ENCODE results near the gene SNX25.
"Not testable (repeated sequence)": the region's sequence is repeated elsewhere in the genome, so short reads cannot be mapped to it uniquely, and the experiment has no call there.

Gene SNX25

DNA sequence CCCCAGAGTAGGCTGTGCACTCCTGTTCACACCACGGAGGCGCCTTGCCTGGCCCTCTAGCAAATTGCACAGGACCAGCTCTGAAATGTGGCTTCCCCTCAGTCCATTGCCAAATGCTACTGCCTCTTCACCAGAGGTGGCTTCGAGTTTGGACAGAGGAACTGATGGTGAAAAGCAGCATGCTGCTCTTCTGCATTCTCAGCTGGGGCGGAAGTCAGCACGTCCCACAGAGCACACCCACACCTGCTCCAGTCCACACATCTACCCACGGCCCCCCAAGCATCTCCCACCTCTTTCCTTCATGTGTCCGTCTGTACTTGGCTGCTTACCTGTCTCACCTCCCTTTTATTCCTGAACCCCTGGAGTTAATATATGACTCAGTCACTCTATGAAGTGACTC is 142.8 kb downstream of the SNX25 start:
- no peak for DNase-seq

- no peak for DNase-seq
Observed at GRCh38 chr4:185352741-185353140, 143.3 kb downstream of the SNX25 start.

GRCh38 chr4:185357211-185357610 is 147.8 kb downstream of the SNX25 start:
- no peak for DNase-seq

- no peak for DNase-seq
Observed at GRCh38 chr4:185357733-185358440, 148.5 kb downstream of the SNX25 start.

DNA sequence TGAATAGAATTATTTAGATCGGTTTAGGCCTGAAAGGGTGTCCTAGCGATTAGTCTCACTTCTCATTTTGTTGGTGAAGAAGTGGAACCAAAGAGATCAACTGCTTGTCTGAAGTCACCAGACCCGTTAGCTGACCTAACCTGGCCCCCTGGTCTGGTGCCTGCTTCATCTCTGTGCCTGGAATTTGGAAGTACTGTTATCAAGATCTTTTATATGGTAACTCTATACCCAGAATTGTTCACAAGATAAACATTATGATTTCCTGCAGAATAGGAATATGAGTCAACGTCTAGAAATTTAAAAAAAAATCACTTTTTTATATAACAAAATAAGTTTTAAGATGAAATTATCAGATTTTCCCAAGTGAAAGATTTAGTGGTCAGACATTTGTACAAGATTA is 149.1 kb downstream of the SNX25 start:
- DNase-seq = no peak

DNA sequence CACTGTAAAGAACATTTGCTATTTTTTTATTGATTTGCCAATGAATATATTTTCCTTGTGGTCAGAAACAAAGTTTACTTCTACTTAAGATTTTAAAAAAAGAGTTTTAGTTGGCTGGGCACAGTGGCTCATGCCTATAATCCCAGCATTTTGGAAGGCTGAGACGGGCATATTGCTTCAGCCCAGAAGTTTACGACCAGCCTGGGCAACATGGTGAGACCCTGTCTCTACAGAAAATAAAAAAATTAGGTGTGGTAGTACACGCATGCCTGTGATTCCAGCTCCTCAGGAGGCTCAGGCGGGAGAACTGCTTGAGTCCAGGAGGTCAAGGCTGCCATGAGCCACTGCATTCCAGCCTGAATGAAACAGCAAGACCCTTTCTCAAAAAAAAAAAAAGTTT is 149.6 kb downstream of the SNX25 start:
- DNase-seq = no peak

GRCh38 chr4:185359767-185360446 is 150.5 kb downstream of the SNX25 start:
- no peak for DNase-seq

GRCh38 chr4:185361872-185362271 is 152.5 kb downstream of the SNX25 start:
- no peak for DNase-seq

- not testable (repeated sequence) for DNase-seq
Observed at GRCh38 chr4:185362570-185362969, 153.2 kb downstream of the SNX25 start.

DNA sequence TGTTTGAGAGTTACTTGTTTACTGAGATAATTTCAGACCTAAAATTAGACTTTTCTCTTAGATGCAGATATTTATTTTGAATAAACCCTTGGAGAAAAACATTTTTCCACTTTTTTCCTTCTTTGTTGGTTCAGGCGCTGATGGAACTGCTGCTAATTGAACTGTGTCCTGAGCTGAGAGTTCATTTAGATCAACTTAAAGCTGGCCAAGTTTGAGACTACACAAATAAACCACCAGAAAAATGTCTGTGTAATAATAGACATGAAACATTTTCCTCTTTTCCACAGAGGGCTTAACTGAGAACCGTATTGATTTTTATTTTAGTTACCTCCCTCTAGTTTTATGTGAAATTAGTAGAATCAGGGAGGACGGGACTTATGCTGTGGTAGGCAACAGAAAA is 153.9 kb downstream of the SNX25 start:
- no peak for DNase-seq

DNA sequence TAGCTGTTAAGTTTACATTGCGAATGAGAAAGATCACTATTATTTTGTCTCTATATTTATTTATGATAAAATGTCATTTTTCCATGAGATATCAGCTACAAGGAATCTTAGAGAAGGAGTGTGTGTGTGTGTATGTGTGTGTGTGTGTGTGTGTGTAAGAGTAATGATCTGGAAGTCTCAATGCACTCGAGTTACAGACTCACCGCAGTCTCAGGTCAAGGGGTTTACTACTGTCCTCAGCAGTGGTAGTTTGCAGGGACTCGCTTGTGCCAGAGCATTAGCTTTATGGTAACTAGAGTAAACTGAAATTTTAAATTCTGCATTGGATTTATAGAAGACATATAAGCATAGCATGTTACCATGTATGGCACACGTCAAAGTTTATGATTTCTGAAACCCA is 155.5 kb downstream of the SNX25 start:
- no peak for DNase-seq

GRCh38 chr4:185369731-185370130 is 160.3 kb downstream of the SNX25 start:
- DNase-seq = no peak

DNA sequence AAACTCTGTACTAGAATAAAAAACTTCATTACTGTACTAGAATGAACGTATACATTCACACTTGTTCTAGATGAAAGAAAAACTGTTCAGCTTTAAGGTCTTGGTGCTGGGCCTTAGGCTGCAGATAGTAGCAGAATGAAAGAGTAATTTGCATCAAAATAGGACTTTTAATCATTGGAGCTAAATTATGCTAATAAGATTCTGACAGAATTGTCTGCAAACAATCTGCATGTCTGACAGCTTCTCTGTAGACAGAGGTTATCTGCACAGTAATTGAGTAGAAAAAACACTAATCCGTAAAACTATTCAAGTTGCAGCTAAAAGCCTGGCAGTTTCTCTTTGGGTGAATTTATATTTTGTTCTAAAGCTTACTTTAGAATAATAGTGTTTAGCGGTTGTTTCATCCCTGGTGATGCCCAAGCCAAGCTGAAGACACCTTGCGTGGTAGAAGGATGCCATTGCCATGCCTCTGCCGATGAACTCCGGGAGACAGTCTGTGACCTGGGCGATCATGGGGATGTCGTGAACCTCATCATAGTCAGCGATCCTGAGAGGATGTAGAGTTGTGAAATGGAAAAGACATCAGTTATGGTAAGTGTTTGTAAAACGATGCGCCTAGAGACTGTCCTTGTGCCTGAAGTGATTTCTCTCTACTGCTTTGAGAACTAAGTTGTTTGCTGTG is 161.0 kb downstream of the SNX25 start:
- DNase-seq = no peak

DNA sequence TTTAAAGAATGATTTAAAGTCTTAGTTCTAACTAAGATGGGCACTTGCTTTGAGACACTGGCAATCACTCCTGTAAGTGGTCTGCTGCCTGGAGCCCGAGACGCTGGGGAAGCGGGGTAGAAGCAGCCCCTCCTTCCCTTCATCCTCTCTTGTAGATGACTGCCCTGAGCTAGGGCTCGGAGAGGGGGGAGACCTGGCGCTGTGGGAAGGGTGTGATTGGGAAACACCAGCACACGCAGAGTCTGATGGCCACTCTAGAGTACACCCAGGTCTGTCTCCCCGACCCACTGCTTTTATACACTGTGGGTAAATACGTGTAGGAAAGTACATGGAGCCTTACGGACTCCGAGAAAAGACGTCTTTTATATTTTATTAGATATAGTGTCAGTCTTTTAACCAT is 162.3 kb downstream of the SNX25 start:
- DNase-seq = no peak

DNA sequence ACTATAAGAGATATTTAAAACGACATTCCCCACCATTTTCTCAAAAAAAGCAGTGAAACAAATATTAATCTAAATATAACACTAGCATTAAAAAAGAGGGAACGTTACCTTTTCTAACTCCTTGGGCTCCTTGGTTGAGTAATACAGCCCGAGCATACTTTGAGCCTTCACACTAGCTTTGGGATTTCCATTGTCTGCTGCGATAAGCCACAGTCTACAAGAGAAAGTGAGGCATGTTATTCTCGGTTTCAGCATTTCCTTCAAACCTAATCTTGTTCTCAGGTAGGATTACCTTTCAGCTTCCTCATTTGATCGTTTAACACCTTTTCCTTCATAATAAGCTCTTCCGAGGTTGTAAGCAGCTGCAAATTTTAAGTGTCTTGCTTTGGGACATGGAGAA is 164.6 kb downstream of the SNX25 start:
- DNase-seq = no peak

GRCh38 chr4:185374573-185374972 is 165.2 kb downstream of the SNX25 start:
- DNase-seq = no peak

- DNase-seq = no peak
Observed at GRCh38 chr4:185378264-185378663, 168.9 kb downstream of the SNX25 start.

DNA sequence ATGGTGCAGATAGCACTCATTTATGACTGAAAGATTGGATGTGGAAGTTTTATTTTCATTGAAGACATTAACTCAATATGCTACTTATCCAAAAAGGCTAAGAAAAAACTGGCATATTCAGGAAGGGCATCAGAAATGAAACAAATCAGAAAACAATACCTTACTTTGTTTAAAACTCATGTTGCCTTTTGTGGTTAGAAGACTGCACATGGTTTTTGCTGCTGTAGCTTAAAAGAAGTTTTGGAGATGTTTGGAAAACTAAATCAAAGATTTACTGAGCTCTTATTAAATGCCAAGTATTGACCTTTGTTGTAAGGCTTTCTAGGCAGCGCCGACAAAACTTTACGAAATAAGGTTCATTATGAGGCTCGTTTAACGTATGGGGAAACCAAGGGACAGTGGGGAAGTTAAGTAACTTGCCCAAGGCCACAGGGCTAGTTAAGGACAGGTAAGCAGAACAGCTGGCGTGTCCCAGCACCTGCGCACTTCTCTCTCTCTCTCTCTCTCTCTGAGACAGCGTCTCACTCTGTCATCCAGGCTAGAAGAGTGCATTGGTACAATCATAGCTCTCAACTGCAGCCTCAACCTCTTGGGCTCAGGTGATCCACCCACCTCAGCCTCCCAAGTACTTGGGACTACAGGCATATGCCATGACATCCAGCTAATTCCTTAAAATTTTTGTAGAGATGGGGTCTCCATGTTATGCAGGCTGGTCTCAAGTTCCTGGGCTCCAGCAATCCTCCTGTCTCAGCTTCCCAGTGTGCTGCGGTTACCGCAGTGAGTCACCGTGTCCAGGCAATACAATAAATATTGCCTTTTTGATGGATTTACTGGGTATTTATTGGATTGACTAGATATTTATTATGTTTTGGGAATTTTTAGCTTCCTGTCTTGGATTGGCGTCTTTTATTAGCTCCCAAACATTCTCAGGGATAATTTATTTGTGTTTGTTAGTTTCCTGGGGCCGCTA is 170.2 kb downstream of the SNX25 start:
- DNase-seq = no peak

- no peak for DNase-seq
Observed at GRCh38 chr4:185380320-185380719, 170.9 kb downstream of the SNX25 start.

DNA sequence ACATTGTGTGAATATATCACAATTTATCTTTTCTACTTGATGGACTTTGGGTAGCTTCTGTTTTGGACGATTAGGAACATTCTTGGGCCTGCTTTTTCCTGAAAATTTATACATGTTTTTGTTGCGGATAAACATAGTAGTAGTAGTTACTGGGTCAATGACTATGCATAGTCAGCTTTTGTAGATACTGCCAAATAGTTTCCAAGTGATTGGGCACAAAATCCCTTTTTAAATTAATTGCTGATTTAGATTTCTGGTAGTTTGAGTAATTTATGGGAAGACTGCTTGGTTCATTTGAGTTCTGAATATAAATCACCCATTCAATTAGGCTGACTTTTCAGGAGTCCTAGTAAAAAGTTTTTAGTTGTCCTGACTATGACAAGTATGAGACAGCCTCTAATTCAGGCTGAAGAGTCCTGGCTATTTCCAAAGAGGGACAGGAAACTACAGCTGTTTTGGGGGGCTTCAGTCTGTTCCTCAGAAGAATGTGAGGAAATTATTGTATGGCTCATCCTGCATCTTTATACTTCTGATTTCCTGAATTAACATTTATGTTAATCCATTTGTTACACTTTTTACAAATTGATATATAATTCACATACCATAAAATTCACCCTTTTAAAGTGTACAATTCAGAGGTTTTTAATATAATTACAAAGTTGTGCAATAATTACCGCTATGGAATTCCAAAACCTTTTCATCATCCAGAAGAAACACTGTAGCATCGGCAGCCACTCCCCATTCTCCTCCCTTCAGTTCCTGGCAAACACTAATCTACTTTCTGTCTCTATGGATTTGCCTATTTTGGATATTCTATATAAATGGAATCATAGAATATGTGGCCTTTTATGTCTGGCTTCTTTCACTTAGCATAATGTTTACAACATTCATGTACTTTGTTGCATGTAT is 172.1 kb downstream of the SNX25 start:
- no peak for DNase-seq

- DNase-seq = no peak
Observed at GRCh38 chr4:185382754-185383153, 173.4 kb downstream of the SNX25 start.

DNA sequence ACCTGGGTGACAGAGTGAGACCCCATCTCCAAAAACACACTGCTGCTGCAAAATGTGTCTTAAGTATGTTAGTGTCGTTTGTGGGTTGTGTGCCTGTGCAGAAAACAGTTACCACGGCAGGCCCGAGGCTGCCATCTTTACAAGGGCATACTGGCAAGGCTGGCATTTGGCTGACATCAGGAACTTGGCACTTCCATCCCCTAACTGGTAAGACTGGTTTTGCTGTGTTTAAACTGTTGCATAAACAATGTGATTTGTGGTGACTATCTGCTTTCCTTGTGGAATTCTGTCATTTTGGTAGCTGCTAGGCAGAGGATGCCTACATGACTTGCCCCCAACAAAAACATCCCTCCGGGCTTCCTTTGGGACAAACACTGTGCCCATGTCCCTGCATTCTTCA is 174.1 kb downstream of the SNX25 start:
- DNase-seq = no peak

Measured in stimulated activated CD4-positive, alpha-beta T cell treated with anti-CD3 and anti-CD28 coated beads, Interleukin-4, amount 100 ng/mL, for 1 hour (primary cell).